Loucy (cell line): Measurements from ENCODE around the gene VAT1L.

Source experiments
- H2AFZ ChIP-seq: fragments of 200-600 bp; sonication (generic); 2 replicates; pipeline ENCODE4 v1.6.0; 2016; ENCODE audit warnings: antibody characterized with exemption, mild to moderate bottlenecking, low read length, moderate library complexity
- H3F3A ChIP-seq: fragments of 200-600 bp; 2 replicates; pipeline ENCODE4 v1.6.0; 2016; ENCODE audit warnings: antibody characterized with exemption, low read depth, mild to moderate bottlenecking
- H3K27me3 ChIP-seq: fragments of 200-600 bp; sonication (generic); 2 replicates; pipeline ENCODE4 v1.6.1; 2014; ENCODE audit warnings: low read length, mild to moderate bottlenecking; ENCODE audit not compliant: insufficient read depth, poor library complexity, severe bottlenecking
- H3K36me3 ChIP-seq: fragments of 200-600 bp; sonication (generic); 2 replicates; pipeline ENCODE4 v1.6.1; 2016; ENCODE audit warnings: low read length; ENCODE audit not compliant: insufficient read depth
- H3K4me1 ChIP-seq: fragments of 200-600 bp; sonication (generic); 2 replicates; pipeline ENCODE4 v1.5.1; 2014; ENCODE audit warnings: low read length, mild to moderate bottlenecking; ENCODE audit not compliant: insufficient read depth, poor library complexity, severe bottlenecking
- H3K4me2 ChIP-seq: fragments of 200-600 bp; sonication (generic); 2 replicates; pipeline ENCODE4 v1.6.0; 2014; ENCODE audit warnings: antibody characterized with exemption, low read length, low read depth, mild to moderate bottlenecking; ENCODE audit not compliant: poor library complexity, severe bottlenecking
- H3K4me3 ChIP-seq: fragments of 200-600 bp; sonication (generic); 2 replicates; pipeline ENCODE4 v1.5.1; 2014; ENCODE audit warnings: low read length, mild to moderate bottlenecking, mixed read lengths; ENCODE audit not compliant: poor library complexity, severe bottlenecking
- H3K79me2 ChIP-seq: fragments of 200-600 bp; sonication (generic); 2 replicates; pipeline ENCODE4 v1.6.1; 2014; ENCODE audit warnings: low read length; ENCODE audit not compliant: insufficient read depth
- H3K9ac ChIP-seq: fragments of 200-600 bp; sonication (generic); 2 replicates; pipeline ENCODE4 v1.6.0; 2014; ENCODE audit warnings: mild to moderate bottlenecking, low read depth, low read length, moderate library complexity; ENCODE audit not compliant: poor library complexity, severe bottlenecking
- H3K9me2 ChIP-seq: fragments of 200-600 bp; sonication (generic); replicated peaks from 2 replicates; pipeline ENCODE4 v1.6.1; 2016; ENCODE audit warnings: low read depth, low read length, mixed read lengths
- H3K9me3 ChIP-seq: fragments of 200-600 bp; sonication (generic); 2 replicates; pipeline ENCODE4 v1.6.1; 2014; ENCODE audit warnings: mild to moderate bottlenecking, antibody characterized with exemption, low read length, low read depth; ENCODE audit not compliant: insufficient read depth
- H4K20me1 ChIP-seq: fragments of 200-600 bp; sonication (generic); 2 replicates; pipeline ENCODE4 v1.6.0; 2014; ENCODE audit warnings: antibody characterized with exemption, low read length, mild to moderate bottlenecking; ENCODE audit not compliant: insufficient read depth, poor library complexity, severe bottlenecking
- EZH2phosphoT487 ChIP-seq: fragments of 200-600 bp; IDR thresholded peaks from 2 replicates; pipeline ENCODE4 v1.6.1; 2018; ENCODE audit warnings: antibody characterized with exemption, mild to moderate bottlenecking, moderate library complexity, borderline replicate concordance
- TF ChIP-seq, protein P1 (sequence below): fragments of 200-600 bp; sonication (generic); conservative IDR thresholded peaks from 2 replicates; pipeline ENCODE4 v1.5.1; 2014; ENCODE audit warnings: mild to moderate bottlenecking, antibody characterized with exemption, low read length

VAT1L gene

DNA sequence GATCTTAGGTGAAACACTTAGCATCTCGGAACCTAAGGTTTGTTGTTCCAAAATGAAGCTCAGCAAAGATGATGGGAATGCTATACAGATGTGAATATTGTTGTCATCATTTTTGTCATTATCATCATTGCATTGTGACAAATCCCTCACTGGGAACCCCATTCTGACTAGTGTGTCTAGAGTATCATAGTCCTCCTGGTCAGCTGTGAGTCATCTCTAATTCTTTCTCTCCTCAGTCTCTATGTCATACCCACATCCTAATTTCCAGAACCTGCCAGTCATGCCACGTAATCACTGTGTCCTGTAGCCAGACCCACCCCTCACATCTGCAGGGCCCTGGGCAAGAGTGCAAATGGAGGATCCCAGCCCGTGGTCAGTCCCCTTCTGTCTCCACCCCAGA is 173.4 kb downstream of the VAT1L start:
- Histone ChIP-seq H3K27me3 (no peaks in the 10 kb centered on the region), H3F3A (no peaks in the 10 kb centered on the region), H3K79me2 (no peaks in the 10 kb centered on the region), H3K4me3 (no peak overlapping the region), H3K9me3 (no peaks in the 10 kb centered on the region), H2AFZ (no peak overlapping the region), H3K4me1 (no peaks in the 10 kb centered on the region), H3K9me2 (no peaks in the 10 kb centered on the region), H4K20me1 (no peaks in the 10 kb centered on the region), H3K9ac (no peak overlapping the region), H3K36me3 (no peaks in the 10 kb centered on the region), H3K4me2 (no peak overlapping the region)
- TF ChIP-seq, protein P1, sequence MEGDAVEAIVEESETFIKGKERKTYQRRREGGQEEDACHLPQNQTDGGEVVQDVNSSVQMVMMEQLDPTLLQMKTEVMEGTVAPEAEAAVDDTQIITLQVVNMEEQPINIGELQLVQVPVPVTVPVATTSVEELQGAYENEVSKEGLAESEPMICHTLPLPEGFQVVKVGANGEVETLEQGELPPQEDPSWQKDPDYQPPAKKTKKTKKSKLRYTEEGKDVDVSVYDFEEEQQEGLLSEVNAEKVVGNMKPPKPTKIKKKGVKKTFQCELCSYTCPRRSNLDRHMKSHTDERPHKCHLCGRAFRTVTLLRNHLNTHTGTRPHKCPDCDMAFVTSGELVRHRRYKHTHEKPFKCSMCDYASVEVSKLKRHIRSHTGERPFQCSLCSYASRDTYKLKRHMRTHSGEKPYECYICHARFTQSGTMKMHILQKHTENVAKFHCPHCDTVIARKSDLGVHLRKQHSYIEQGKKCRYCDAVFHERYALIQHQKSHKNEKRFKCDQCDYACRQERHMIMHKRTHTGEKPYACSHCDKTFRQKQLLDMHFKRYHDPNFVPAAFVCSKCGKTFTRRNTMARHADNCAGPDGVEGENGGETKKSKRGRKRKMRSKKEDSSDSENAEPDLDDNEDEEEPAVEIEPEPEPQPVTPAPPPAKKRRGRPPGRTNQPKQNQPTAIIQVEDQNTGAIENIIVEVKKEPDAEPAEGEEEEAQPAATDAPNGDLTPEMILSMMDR, result no peak
- TF ChIP-seq EZH2phosphoT487, result no peak

DNA sequence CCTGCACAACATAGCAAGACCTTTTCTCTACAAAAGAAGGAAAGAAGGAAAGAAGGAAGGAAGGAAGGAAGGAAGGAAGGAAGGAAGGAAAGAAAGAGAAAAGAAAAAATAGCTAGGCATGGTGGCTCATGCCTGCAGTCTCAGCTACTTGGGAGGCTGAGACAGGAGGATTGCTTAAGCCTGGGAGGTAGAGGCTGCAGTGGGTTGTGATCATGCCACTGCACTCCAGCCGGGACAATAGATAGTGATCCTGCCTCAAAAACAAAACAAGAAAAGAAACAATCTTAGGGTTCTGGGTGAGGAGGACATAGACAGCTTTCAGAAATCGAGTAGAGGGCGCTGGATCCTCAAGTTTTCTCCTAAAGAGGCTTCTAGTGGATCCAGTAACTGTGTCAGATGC is 174.3 kb downstream of the VAT1L start:
- no peaks in the 10 kb centered on the region for H3K9me3 ChIP-seq
- H3K27me3 ChIP-seq, result no peaks in the 10 kb centered on the region
- H3K9me2 ChIP-seq, result no peaks in the 10 kb centered on the region
- H3K4me3 ChIP-seq, result no peak overlapping the region
- H3F3A ChIP-seq, result no peaks in the 10 kb centered on the region
- no peaks in the 10 kb centered on the region for H3K79me2 ChIP-seq
- no peak overlapping the region for H2AFZ ChIP-seq
- no peaks in the 10 kb centered on the region for H4K20me1 ChIP-seq
- H3K9ac ChIP-seq, result no peak overlapping the region
- no peak overlapping the region for H3K4me2 ChIP-seq
- H3K36me3 ChIP-seq, result no peaks in the 10 kb centered on the region
- H3K4me1 ChIP-seq, result no peaks in the 10 kb centered on the region
- TF ChIP-seq, protein P1, result no peak
- TF ChIP-seq EZH2phosphoT487, result no peak

DNA sequence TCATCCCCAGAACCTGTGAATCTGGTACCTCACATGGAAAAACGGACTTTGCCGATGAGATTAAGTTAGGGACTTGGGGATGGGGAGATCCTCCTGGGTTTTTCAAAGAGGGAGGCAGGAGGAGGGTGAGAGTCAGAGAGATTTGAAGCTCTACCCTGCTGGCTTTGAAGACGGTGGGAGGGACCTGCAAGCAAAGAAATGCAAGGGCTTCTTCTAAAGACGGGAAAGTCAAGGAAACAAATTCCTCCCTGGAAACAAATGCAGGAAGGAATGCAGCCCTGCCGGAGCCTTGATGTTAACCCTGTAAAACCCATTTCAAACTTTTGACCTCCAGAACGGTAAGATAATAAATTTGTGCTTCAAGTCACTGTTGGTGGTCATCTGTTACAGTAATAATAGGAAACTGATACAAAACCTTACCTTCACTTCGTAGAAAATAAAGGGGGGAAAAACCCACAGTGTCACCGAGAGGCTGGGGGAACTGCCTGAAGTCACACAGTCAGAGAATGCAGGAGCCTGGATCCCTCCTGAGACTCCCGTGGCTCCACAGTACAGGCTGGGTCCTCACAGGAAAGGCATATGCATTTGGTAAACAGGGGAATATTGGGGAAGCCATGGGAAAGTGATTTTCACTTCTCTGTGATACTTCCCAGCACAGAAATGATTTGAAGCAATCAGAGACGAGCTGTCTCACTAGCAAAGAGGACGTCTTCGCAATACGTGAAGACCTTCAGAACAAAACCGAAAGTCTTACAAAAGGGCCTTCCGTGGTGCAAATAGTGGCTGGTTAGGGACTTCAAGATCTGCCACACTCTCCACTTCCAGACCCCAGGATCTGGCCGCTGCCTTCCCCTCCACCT is 175.1 kb downstream of the VAT1L start:
- no peaks in the 10 kb centered on the region for H3K27me3 ChIP-seq
- no peak overlapping the region for H3K9ac ChIP-seq
- H4K20me1 ChIP-seq, result no peaks in the 10 kb centered on the region
- H3K79me2 ChIP-seq, result no peaks in the 10 kb centered on the region
- no peak overlapping the region for H2AFZ ChIP-seq
- no peaks in the 10 kb centered on the region for H3K9me3 ChIP-seq
- TF ChIP-seq, protein P1, result no peak
- TF ChIP-seq EZH2phosphoT487, result no peak
- no peaks in the 10 kb centered on the region for H3K36me3 ChIP-seq
- H3K4me2 ChIP-seq, result no peak overlapping the region
- H3F3A ChIP-seq, result no peaks in the 10 kb centered on the region
- H3K4me3 ChIP-seq, result no peak overlapping the region
- H3K9me2 ChIP-seq, result no peaks in the 10 kb centered on the region
- H3K4me1 ChIP-seq, result no peaks in the 10 kb centered on the region
